Suprapubic skin (tissue), 4 donors: ENCODE results near the gene HHAT.

Source experiments
- EP300 ChIP-seq: sonication (generic); formaldehyde crosslinking; IDR thresholded peaks from one replicate; pipeline ENCODE4 v1.6.1; 2017; ENCODE audit warnings: antibody characterized with exemption
- POLR2A ChIP-seq, 2 donors: fragments of 450-650 bp; IDR thresholded peaks; one replicate each; pipeline ENCODE4 v1.6.1; 2017; ENCODE audit warnings: antibody characterized with exemption in 2 of 2, mild to moderate bottlenecking in 2 of 2, moderate library complexity in 2 of 2
- POLR2AphosphoS5 ChIP-seq, 3 donors: sonication (generic); formaldehyde crosslinking; IDR thresholded peaks; one replicate each; pipeline ENCODE4 v1.6.1; 2017; ENCODE audit warnings: antibody characterized with exemption in 3 of 3
- TF ChIP-seq, protein P1 (sequence below), 2 donors: fragments of 200-600 bp in 1 of 2; fragments of 450-650 bp in 1 of 2; sonication (generic) in 1 of 2; IDR thresholded peaks; one replicate each; pipeline ENCODE4 v1.5.1; 2016 to 2019; ENCODE audit warnings: antibody characterized with exemption in 2 of 2, mild to moderate bottlenecking in 1 of 2, moderate library complexity in 1 of 2

DNA sequence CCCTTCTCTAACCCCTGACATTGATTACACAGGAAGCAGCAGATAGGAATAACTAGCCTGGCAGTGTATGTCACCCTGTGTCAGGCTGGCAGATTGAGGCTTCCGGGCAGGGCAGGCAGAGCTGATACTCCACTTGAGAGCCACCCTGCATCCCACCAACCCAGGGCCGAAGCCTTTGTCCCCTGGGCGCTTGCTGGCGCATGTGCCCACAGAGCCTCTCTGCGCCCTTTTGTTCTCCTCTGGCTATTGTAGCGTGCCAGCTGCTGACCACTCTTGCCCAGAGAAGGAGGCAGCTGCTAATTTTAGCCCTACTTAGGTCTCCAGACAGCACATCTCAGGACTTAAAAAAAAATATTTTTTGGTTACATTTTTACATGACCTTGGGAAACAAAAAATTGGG, 304.9 kb downstream of the HHAT start:
- TF ChIP-seq, protein P1, sequence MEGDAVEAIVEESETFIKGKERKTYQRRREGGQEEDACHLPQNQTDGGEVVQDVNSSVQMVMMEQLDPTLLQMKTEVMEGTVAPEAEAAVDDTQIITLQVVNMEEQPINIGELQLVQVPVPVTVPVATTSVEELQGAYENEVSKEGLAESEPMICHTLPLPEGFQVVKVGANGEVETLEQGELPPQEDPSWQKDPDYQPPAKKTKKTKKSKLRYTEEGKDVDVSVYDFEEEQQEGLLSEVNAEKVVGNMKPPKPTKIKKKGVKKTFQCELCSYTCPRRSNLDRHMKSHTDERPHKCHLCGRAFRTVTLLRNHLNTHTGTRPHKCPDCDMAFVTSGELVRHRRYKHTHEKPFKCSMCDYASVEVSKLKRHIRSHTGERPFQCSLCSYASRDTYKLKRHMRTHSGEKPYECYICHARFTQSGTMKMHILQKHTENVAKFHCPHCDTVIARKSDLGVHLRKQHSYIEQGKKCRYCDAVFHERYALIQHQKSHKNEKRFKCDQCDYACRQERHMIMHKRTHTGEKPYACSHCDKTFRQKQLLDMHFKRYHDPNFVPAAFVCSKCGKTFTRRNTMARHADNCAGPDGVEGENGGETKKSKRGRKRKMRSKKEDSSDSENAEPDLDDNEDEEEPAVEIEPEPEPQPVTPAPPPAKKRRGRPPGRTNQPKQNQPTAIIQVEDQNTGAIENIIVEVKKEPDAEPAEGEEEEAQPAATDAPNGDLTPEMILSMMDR (IDR thresholded peaks at IDR 0.05), result no peak
- TF ChIP-seq POLR2A (IDR thresholded peaks at IDR 0.05), result no peak
- no peak for TF ChIP-seq EP300
- TF ChIP-seq POLR2AphosphoS5 (IDR thresholded peaks at IDR 0.05), result no peak
